H1 (cell line): ENCODE measurements around the gene CBX2.

ENCODE experiments used
- BCL11A ChIP-seq, 2 experiments: IDR thresholded peaks; one replicate each; pipeline ENCODE4 v1.6.1; 2011; ENCODE audit warnings: low read depth in 2 of 2, low read length in 2 of 2, mild to moderate bottlenecking in 2 of 2
- EP300 ChIP-seq, 2 experiments: IDR thresholded peaks; 1 replicate in 1 of 2; 2 replicates in 1 of 2; pipeline ENCODE4 v1.6.1; 2011 to 2012; ENCODE audit warnings: low read depth in 2 of 2, low read length in 2 of 2, mild to moderate bottlenecking in 2 of 2, borderline replicate concordance in 1 of 2, inconsistent platforms in 1 of 2, moderate library complexity in 1 of 2
- FOSL1 ChIP-seq: IDR thresholded peaks from 2 replicates; pipeline ENCODE4 v1.6.1; 2011; ENCODE audit warnings: mild to moderate bottlenecking, low read depth, low read length, moderate library complexity; ENCODE audit not compliant: insufficient read depth
- HDAC2 ChIP-seq, 2 experiments: fragments of 300-600 bp in 1 of 2; sonication (generic) in 1 of 2; IDR thresholded peaks; 2 replicates each; pipeline ENCODE4 v1.6.1; 2011 to 2012; ENCODE audit warnings: low read depth in 2 of 2, low read length in 2 of 2, mild to moderate bottlenecking in 2 of 2, moderate library complexity in 2 of 2, borderline replicate concordance in 1 of 2, inconsistent platforms in 1 of 2
- NRF1 ChIP-seq: IDR thresholded peaks from 2 replicates; pipeline ENCODE4 v1.6.1; 2011; ENCODE audit warnings: mild to moderate bottlenecking, low read depth, low read length, improper control_type of control experiment
- PHF8 ChIP-seq: fragments of 200-600 bp; sonication (generic); conservative IDR thresholded peaks from 2 replicates; pipeline ENCODE4 v1.7.1; 2012; ENCODE audit warnings: low read depth, mild to moderate bottlenecking, inconsistent platforms, low read length, moderate library complexity
- POLR2A ChIP-seq, 2 experiments: IDR thresholded peaks; 1 replicate in 1 of 2; 2 replicates in 1 of 2; pipeline ENCODE4 v1.6.1; 2011; ENCODE audit warnings: low read depth in 2 of 2, low read length in 2 of 2, mild to moderate bottlenecking in 2 of 2; ENCODE audit errors: control extremely low read depth in 1 of 2
- RBBP5 ChIP-seq: IDR thresholded peaks from 2 replicates; pipeline ENCODE4 v1.7.1; 2012; ENCODE audit warnings: low read depth, mild to moderate bottlenecking, inconsistent platforms, low read length, moderate library complexity, borderline replicate concordance
- SUZ12 ChIP-seq: fragments of 200-600 bp; sonication (generic); IDR thresholded peaks from 2 replicates; pipeline ENCODE4 v1.6.1; 2012; ENCODE audit warnings: mild to moderate bottlenecking, inconsistent platforms, low read length, moderate library complexity, mixed read lengths
- TBP ChIP-seq: IDR thresholded peaks from 2 replicates; pipeline ENCODE4 v1.6.1; 2011; ENCODE audit warnings: low read depth, low read length, improper control_type of control experiment
- YY1 ChIP-seq: IDR thresholded peaks from 2 replicates; pipeline ENCODE4 v1.6.1; 2011; ENCODE audit warnings: low read depth, mild to moderate bottlenecking, low read length
- ZNF274 ChIP-seq: IDR thresholded peaks from 2 replicates; pipeline ENCODE4 v1.7.0; 2012; ENCODE audit warnings: low read length, borderline replicate concordance; ENCODE audit errors: extremely low read depth
- TF ChIP-seq, protein P1 (sequence below), 3 experiments: IDR thresholded peaks; 1 replicate in 2 of 3; 2 replicates in 1 of 3; pipeline versions ENCODE4 v1.5.1 to v1.6.1; 2011; ENCODE audit warnings: low read length in 3 of 3, mild to moderate bottlenecking in 3 of 3, inconsistent platforms in 2 of 3, low read depth in 1 of 3, moderate library complexity in 1 of 3; ENCODE audit not compliant: insufficient read depth in 1 of 3; ENCODE audit errors: control extremely low read depth in 1 of 3
- TF ChIP-seq, protein P2 (sequence below): IDR thresholded peaks from 2 replicates; pipeline ENCODE4 v1.6.1; 2012; ENCODE audit warnings: inconsistent platforms

DNA sequence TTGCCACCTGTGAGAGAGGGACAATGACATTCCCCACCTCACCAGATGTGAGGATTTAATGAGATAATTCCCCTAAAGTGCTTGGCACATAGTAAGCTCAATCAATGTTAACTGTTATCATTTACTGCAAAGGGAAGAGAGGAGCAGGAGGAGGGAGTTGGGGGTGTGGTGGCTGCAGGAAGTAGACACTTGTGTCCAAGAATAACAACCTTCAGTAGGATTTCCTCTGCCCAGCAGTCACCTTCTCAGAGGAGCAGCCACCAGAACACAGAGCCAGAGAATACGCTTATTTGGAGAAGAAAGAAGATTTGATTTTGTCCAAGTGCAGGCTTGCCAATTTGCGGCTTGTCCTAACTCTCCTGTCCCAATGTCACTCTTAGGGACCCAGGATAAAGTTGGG lies 51.1 kb downstream of the CBX2 start:
- TF ChIP-seq POLR2A (IDR thresholded peaks at IDR 0.05; ENCODE audit: control extremely low read depth in 1 of 2, low read depth in 2 of 2, low read length in 2 of 2) (no peak), SUZ12 (no peak), YY1 (no peak), FOSL1 (no peak), ZNF274 (no peak), BCL11A (IDR thresholded peaks at IDR 0.05; ENCODE audit: low read depth in 2 of 2, low read length in 2 of 2) (no peak), HDAC2 (IDR thresholded peaks at IDR 0.05; ENCODE audit: borderline replicate concordance in 1 of 2, low read depth in 2 of 2, low read length in 2 of 2) (no peak), RBBP5 (no peak), NRF1 (no peak), EP300 (IDR thresholded peaks at IDR 0.05; ENCODE audit: borderline replicate concordance in 1 of 2, low read depth in 2 of 2, low read length in 2 of 2) (no peak), TBP (no peak), PHF8 (no peak)
- TF ChIP-seq, protein P1, sequence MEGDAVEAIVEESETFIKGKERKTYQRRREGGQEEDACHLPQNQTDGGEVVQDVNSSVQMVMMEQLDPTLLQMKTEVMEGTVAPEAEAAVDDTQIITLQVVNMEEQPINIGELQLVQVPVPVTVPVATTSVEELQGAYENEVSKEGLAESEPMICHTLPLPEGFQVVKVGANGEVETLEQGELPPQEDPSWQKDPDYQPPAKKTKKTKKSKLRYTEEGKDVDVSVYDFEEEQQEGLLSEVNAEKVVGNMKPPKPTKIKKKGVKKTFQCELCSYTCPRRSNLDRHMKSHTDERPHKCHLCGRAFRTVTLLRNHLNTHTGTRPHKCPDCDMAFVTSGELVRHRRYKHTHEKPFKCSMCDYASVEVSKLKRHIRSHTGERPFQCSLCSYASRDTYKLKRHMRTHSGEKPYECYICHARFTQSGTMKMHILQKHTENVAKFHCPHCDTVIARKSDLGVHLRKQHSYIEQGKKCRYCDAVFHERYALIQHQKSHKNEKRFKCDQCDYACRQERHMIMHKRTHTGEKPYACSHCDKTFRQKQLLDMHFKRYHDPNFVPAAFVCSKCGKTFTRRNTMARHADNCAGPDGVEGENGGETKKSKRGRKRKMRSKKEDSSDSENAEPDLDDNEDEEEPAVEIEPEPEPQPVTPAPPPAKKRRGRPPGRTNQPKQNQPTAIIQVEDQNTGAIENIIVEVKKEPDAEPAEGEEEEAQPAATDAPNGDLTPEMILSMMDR (IDR thresholded peaks at IDR 0.05; ENCODE audit: control extremely low read depth in 1 of 3, insufficient read depth in 1 of 3, low read depth in 1 of 3, low read length in 3 of 3), result no peak
- TF ChIP-seq, protein P2, sequence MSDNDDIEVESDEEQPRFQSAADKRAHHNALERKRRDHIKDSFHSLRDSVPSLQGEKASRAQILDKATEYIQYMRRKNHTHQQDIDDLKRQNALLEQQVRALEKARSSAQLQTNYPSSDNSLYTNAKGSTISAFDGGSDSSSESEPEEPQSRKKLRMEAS, result no peak
